ENCODE measurements around the gene CNKSR3. TPM values are rescaled to one million over a fixed set of nuclear protein-coding genes. Genes with fewer than 3 reads are reported as not detected.

CNKSR3 gene
- total RNA-seq, 1 donor from 2014 or later = 7.4 TPM

DNA sequence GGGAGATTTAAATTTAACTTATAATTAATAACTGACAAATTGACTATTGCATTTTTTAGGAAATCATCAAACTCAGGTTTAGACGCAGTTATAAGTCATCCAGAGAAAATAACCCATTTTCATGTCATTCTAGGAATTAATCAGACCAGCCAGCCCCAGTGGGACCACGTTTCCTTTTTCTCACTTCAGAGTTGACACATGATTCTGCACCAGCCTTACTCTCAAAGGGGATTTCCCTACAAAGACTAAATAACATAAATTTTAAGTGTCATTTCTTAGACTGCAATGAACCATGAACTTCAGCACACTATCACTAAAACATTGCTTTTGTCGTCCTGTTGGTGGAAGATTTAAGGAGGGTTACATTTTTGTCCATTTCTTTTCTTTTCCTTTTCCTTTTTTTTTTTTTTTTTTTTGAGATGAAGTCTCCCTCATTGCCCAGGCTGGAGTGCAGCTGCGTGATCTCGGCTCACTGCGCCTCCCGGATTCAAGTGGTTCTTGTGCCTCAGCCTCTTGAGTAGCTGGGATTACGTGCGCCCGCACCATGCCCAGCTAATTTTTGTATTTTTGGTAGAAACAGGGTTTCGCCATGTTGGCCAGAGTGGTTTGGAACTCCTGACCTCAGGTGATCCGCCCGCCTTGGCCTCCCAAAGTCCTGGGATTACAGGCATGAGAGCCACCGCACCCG, 157.4 kb downstream of the CNKSR3 start:
- no peak overlapping the region for H3K4me3 ChIP-seq
- no peaks in the 10 kb centered on the region for H3K4me1 ChIP-seq
- TF ChIP-seq, protein P1, sequence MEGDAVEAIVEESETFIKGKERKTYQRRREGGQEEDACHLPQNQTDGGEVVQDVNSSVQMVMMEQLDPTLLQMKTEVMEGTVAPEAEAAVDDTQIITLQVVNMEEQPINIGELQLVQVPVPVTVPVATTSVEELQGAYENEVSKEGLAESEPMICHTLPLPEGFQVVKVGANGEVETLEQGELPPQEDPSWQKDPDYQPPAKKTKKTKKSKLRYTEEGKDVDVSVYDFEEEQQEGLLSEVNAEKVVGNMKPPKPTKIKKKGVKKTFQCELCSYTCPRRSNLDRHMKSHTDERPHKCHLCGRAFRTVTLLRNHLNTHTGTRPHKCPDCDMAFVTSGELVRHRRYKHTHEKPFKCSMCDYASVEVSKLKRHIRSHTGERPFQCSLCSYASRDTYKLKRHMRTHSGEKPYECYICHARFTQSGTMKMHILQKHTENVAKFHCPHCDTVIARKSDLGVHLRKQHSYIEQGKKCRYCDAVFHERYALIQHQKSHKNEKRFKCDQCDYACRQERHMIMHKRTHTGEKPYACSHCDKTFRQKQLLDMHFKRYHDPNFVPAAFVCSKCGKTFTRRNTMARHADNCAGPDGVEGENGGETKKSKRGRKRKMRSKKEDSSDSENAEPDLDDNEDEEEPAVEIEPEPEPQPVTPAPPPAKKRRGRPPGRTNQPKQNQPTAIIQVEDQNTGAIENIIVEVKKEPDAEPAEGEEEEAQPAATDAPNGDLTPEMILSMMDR (IDR thresholded peaks at IDR 0.05) = no peak
- TF ChIP-seq POLR2AphosphoS5 (IDR thresholded peaks at IDR 0.05; ENCODE audit: insufficient read depth in 1 of 2, low read depth in 1 of 2) (no peak), POLR2A (IDR thresholded peaks at IDR 0.05) (no peak)
- no peaks in the 10 kb centered on the region for H3K9me3 ChIP-seq
- DNase-seq (ENCODE audit: extremely low spot score in 2 of 2) = no peak
- intact Hi-C loops (cut with DNase I) = no loop called here
- no peaks in the 10 kb centered on the region for H3K36me3 ChIP-seq
- H3K27me3 ChIP-seq = no peaks in the 10 kb centered on the region
- no peak overlapping the region for H3K27ac ChIP-seq

DNA sequence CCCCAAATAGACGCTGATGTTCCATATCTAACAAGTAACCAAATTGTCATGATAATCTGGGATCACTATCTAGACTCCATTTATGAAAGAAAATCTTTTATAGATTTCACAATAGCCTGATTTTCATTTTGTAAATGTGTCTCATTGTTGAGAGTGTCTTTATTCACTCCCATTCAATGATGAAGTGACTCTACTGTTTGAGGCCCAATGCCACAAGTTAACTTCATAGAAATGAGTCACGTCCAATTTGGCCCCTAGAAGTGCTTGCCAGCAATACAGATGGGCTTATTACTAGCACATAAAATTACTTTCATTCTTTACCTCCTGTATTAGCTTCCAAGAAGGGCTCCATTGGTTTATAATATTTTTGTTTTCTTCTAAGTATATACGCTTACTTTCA, 160.2 kb downstream of the CNKSR3 start:
- H3K36me3 ChIP-seq = no peaks in the 10 kb centered on the region
- H3K9me3 ChIP-seq = no peaks in the 10 kb centered on the region
- no peaks in the 10 kb centered on the region for H3K4me1 ChIP-seq
- no peak for DNase-seq (ENCODE audit: extremely low spot score in 2 of 2)
- H3K27ac ChIP-seq = no peak overlapping the region
- H3K27me3 ChIP-seq = no peaks in the 10 kb centered on the region
- no peak overlapping the region for H3K4me3 ChIP-seq
- intact Hi-C loops (cut with DNase I) = no loop called here
- TF ChIP-seq, protein P1 (IDR thresholded peaks at IDR 0.05) = no peak
- TF ChIP-seq POLR2AphosphoS5 (IDR thresholded peaks at IDR 0.05; ENCODE audit: insufficient read depth in 1 of 2, low read depth in 1 of 2) (no peak), POLR2A (IDR thresholded peaks at IDR 0.05) (no peak)

DNA sequence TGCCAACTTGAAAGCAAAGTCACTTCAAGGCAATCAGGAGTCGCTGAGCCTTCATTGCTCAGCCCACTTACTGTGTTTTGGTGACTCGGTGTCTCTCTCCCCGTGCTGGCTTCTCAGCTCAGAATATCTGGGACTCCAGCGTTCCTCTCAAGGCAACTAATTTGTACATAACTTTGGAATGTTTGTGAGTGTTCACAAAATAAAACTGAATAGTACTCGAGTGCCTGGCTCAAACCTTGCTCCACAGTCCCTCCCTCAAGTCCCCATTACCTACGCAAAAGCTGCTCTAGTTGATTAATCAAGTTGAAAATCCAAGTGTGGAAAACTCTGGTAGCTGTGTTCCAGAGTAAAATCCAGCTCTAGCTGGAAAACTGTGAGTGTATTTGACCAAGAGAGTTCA, 162.5 kb downstream of the CNKSR3 start:
- TF ChIP-seq, protein P1 (IDR thresholded peaks at IDR 0.05) = no peak
- no peak for TF ChIP-seq POLR2A (IDR thresholded peaks at IDR 0.05)
- no peaks in the 10 kb centered on the region for H3K9me3 ChIP-seq
- intact Hi-C loops (cut with DNase I) = no loop called here
- H3K27me3 ChIP-seq = no peaks in the 10 kb centered on the region
- DNase-seq (ENCODE audit: extremely low spot score in 2 of 2) = no peak
- no peak overlapping the region for H3K27ac ChIP-seq
- H3K36me3 ChIP-seq = no peaks in the 10 kb centered on the region
- no peaks in the 10 kb centered on the region for H3K4me1 ChIP-seq
- H3K4me3 ChIP-seq = no peak overlapping the region

DNA sequence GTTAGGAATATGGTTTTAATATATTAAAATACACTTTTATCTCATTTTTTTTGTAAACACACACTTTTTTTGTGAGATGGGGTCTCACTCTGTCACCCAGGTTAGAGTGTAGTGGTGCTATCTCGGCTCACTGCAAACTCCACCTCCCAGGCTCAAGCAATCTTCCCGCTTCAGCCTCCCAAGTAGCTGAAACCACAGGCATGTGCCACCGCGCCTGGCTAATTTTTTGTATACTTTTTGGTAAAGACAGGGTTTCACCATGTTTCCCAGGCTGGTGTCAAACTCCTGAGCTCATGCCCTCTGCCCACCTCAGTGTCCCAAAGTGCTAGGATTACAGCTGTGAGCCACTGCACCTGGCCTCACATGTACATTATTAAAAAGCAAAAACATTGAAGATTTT, 164.7 kb downstream of the CNKSR3 start:
- Histone ChIP-seq H3K9me3 (no peaks in the 10 kb centered on the region), H3K27ac (no peak overlapping the region), H3K27me3 (no peaks in the 10 kb centered on the region), H3K4me3 (no peak overlapping the region), H3K36me3 (no peaks in the 10 kb centered on the region), H3K4me1 (no peaks in the 10 kb centered on the region)
- TF ChIP-seq, protein P1 (IDR thresholded peaks at IDR 0.05) = no peak
- no peak for TF ChIP-seq POLR2AphosphoS5 (IDR thresholded peaks at IDR 0.05; ENCODE audit: insufficient read depth in 1 of 2, low read depth in 1 of 2)
- TF ChIP-seq POLR2A (IDR thresholded peaks at IDR 0.05) = no peak
- no peak for DNase-seq (ENCODE audit: extremely low spot score in 2 of 2)
- intact Hi-C loops (cut with DNase I) = no loop called here

DNA sequence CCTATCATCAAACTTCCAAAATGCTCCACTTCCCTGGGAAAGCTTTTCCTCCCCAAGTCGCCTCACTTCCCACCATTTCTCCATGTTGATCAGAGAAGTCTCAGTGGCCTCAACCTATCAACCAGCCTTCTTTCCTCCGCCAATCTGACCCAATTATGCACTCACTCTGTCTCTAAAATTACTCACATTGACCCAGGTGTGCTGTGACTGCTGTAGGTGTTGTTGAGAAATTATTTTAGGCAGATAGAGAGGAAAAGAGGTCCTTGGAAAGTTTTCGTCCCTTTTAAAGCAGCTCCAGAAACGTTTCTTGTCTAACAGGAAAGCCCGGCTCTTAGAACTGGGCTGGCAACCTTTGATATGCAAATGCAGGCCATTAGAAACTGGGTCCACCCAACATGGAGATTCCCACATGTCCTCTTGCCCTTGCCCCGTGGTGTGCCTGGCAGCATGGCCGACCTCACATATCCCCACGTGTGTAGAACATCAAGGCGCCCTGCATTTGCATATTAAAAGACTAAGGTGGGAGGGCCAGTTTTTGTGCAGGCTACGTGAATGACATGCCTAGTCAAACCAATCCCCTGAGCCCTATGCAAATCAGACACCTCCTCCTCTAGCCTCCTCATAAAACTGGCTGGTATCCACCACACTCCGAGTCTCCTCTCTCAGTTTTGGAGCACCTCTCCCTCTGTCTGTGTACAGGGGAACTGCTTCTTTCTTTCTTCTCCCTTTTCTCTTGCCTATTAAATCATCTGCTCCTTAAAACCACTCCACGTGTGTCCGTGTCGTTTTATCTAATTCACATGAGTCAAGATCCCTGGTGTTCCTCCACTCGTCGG, 166.8 kb downstream of the CNKSR3 start:
- no peaks in the 10 kb centered on the region for H3K9me3 ChIP-seq
- TF ChIP-seq, protein P1 (IDR thresholded peaks at IDR 0.05) = peak in 1 of 3 experiments; percentile 18
- peak in 1 of 2 donors; percentile 7 for TF ChIP-seq POLR2AphosphoS5 (IDR thresholded peaks at IDR 0.05; ENCODE audit: insufficient read depth in 1 of 2, low read depth in 1 of 2)
- TF ChIP-seq POLR2A (IDR thresholded peaks at IDR 0.05) = no peak
- no peak overlapping the region for H3K4me3 ChIP-seq
- no peak for DNase-seq (ENCODE audit: extremely low spot score in 2 of 2)
- H3K4me1 ChIP-seq = no peaks in the 10 kb centered on the region
- intact Hi-C loops (cut with DNase I) = no loop called here
- no peaks in the 10 kb centered on the region for H3K27me3 ChIP-seq
- no peak overlapping the region for H3K27ac ChIP-seq
- no peaks in the 10 kb centered on the region for H3K36me3 ChIP-seq
